HUES64 (cell line): ENCODE measurements around the gene ZNF618. TPM values are rescaled to one million over a fixed set of nuclear protein-coding genes. Genes with fewer than 3 reads are reported as not detected.

Experiments
- H3K27ac ChIP-seq: 2 replicates; pipeline ENCODE4 v1.7.0; 2013; ENCODE audit warnings: low read depth, low read length, inconsistent platforms
- H3K27me3 ChIP-seq: 2 replicates; pipeline ENCODE4 v1.6.1; 2013; ENCODE audit warnings: mild to moderate bottlenecking, low read length; ENCODE audit not compliant: insufficient read depth
- H3K36me3 ChIP-seq: 2 replicates; pipeline ENCODE4 v1.6.1; 2013; ENCODE audit warnings: mild to moderate bottlenecking, low read length; ENCODE audit not compliant: insufficient read depth
- H3K4me1 ChIP-seq: 2 replicates; pipeline ENCODE4 v1.6.1; 2013; ENCODE audit warnings: mild to moderate bottlenecking, low read length, moderate library complexity; ENCODE audit not compliant: insufficient read depth
- H3K4me3 ChIP-seq: 2 replicates; pipeline ENCODE4 v1.5.1; 2013; ENCODE audit warnings: mild to moderate bottlenecking, low read length, moderate library complexity
- H3K9ac ChIP-seq: 2 replicates; pipeline ENCODE4 v1.6.1; 2013; ENCODE audit warnings: mild to moderate bottlenecking, low read depth, low read length
- H3K9me3 ChIP-seq: 2 replicates; pipeline ENCODE4 v1.6.1; 2013; ENCODE audit warnings: low read depth, low read length; ENCODE audit not compliant: insufficient read depth
- WGBS: fragments of 150-250, 120-280 bp; methylation state at CpG from one replicate; pipeline ENCODE4 v1.1.7; 2013; ENCODE audit warnings: missing lambda C conversion rate; 5-methylcytosine and 5-hydroxymethylcytosine counted together
- polyA plus RNA-seq, 2 experiments: library from polyadenylated mRNA; stranded (reverse); fragments of 50-300 nt; gene quantifications; one replicate each; pipeline ENCODE4 v1.2.3, GENCODE V29; 2013

The ZNF618 gene
- 16.2 TPM for polyA plus RNA-seq (2013, experiment 1 of 2)
- 19.5 TPM for polyA plus RNA-seq (2013, experiment 2 of 2)

GRCh38 chr9:113876151-113876992 lies at the start of gene ZNF618:
ZNF618 (plus strand) TSS chr9:113876309; CDS start chr9:113876381, 72 bp downstream.
- peaks cover 6% of the 10 kb centered on the region for H3K27me3 ChIP-seq
- peaks cover 19% of the 10 kb centered on the region for H3K4me1 ChIP-seq
- peak within 1 kb of the TSS; percentile 87 for H3K9ac ChIP-seq
- WGBS: under 1% methylated on average over 76 of the region's 84 CpGs
- H3K4me3 ChIP-seq: peak within 1 kb of the TSS; percentile 78
- H3K36me3 ChIP-seq: no peaks in the 10 kb centered on the region
- H3K9me3 ChIP-seq: no peaks in the 10 kb centered on the region
- H3K27ac ChIP-seq: peak within 1 kb of the TSS; percentile 81

- no peaks in the 10 kb centered on the region for H3K36me3 ChIP-seq
- H3K4me1 ChIP-seq: no peaks in the 10 kb centered on the region
- WGBS: 100% methylated on average over 1 of the region's 1 CpG
- H3K27ac ChIP-seq: no peak overlapping the region
- no peak overlapping the region for H3K9ac ChIP-seq
- H3K27me3 ChIP-seq: no peaks in the 10 kb centered on the region
- H3K4me3 ChIP-seq: no peak overlapping the region
- peaks cover 26% of the 10 kb centered on the region for H3K9me3 ChIP-seq
Observed at GRCh38 chr9:113828221-113828620, 47.9 kb upstream of the ZNF618 start.

GRCh38 chr9:113837334-113837733 lies 38.8 kb upstream of the ZNF618 start:
- H3K27ac ChIP-seq: no peak overlapping the region
- H3K27me3 ChIP-seq: no peaks in the 10 kb centered on the region
- no peaks in the 10 kb centered on the region for H3K36me3 ChIP-seq
- peaks cover 13% of the 10 kb centered on the region for H3K9me3 ChIP-seq
- H3K4me3 ChIP-seq: no peak overlapping the region
- H3K9ac ChIP-seq: no peak overlapping the region
- no peaks in the 10 kb centered on the region for H3K4me1 ChIP-seq
- WGBS: 90% methylated on average over 3 of the region's 3 CpGs

GRCh38 chr9:113842086-113842485 lies 34.0 kb upstream of the ZNF618 start:
- Histone ChIP-seq H3K4me1 (no peaks in the 10 kb centered on the region), H3K9me3 (0 out of 2 replicates have a peak, but pooled peaks cover 2% of the 10 kb centered on the region), H3K36me3 (no peaks in the 10 kb centered on the region), H3K4me3 (no peak overlapping the region), H3K9ac (no peak overlapping the region), H3K27ac (no peak overlapping the region), H3K27me3 (no peaks in the 10 kb centered on the region)
- WGBS: no CpG with 5 or more reads among the region's 3 CpGs

- Histone ChIP-seq H3K27ac (no peak overlapping the region), H3K9ac (no peak overlapping the region), H3K36me3 (no peaks in the 10 kb centered on the region), H3K27me3 (no peaks in the 10 kb centered on the region), H3K9me3 (0 out of 2 replicates have a peak, but pooled peaks cover 2% of the 10 kb centered on the region), H3K4me1 (no peaks in the 10 kb centered on the region), H3K4me3 (no peak overlapping the region)
- 86% methylated on average over 1 of the region's 1 CpG for WGBS
Observed at GRCh38 chr9:113844466-113844865, 31.6 kb upstream of the ZNF618 start.

- H3K9ac ChIP-seq: no peak overlapping the region
- 97% methylated on average over 25 of the region's 25 CpGs for WGBS
- no peak overlapping the region for H3K27ac ChIP-seq
- no peaks in the 10 kb centered on the region for H3K4me1 ChIP-seq
- no peaks in the 10 kb centered on the region for H3K36me3 ChIP-seq
- H3K4me3 ChIP-seq: no peak overlapping the region
- H3K9me3 ChIP-seq: no peaks in the 10 kb centered on the region
- H3K27me3 ChIP-seq: no peaks in the 10 kb centered on the region
Observed at GRCh38 chr9:113851359-113851758, 24.8 kb upstream of the ZNF618 start.

GRCh38 chr9:113851873-113852272 lies 24.2 kb upstream of the ZNF618 start:
- H3K4me3 ChIP-seq: no peak overlapping the region

GRCh38 chr9:113853333-113853732 lies 22.8 kb upstream of the ZNF618 start:
- Histone ChIP-seq H3K36me3 (no peaks in the 10 kb centered on the region), H3K9me3 (no peaks in the 10 kb centered on the region), H3K4me1 (peaks cover 7% of the 10 kb centered on the region), H3K27ac (no peak overlapping the region), H3K27me3 (no peaks in the 10 kb centered on the region), H3K9ac (no peak overlapping the region), H3K4me3 (no peak overlapping the region)
- 95% methylated on average over 1 of the region's 2 CpGs for WGBS

More at GRCh38 chr9:113851873-113852272, 24.2 kb upstream of the ZNF618 start:
- Histone ChIP-seq H3K27ac (no peak overlapping the region), H3K27me3 (no peaks in the 10 kb centered on the region), H3K4me1 (no peaks in the 10 kb centered on the region), H3K9ac (no peak overlapping the region), H3K9me3 (no peaks in the 10 kb centered on the region), H3K36me3 (no peaks in the 10 kb centered on the region)
- 100% methylated on average over 1 of the region's 1 CpG for WGBS

GRCh38 chr9:113854310-113854709 lies 21.8 kb upstream of the ZNF618 start:
- H3K36me3 ChIP-seq: no peaks in the 10 kb centered on the region
- H3K9me3 ChIP-seq: no peaks in the 10 kb centered on the region
- H3K4me1 ChIP-seq: peaks cover 14% of the 10 kb centered on the region
- no peak overlapping the region for H3K27ac ChIP-seq
- no peak overlapping the region for H3K4me3 ChIP-seq
- H3K27me3 ChIP-seq: no peaks in the 10 kb centered on the region
- WGBS: 88% methylated on average over 2 of the region's 2 CpGs
- H3K9ac ChIP-seq: no peak overlapping the region

- Histone ChIP-seq H3K27me3 (no peaks in the 10 kb centered on the region), H3K4me3 (no peak overlapping the region), H3K9me3 (no peaks in the 10 kb centered on the region), H3K9ac (no peak overlapping the region), H3K36me3 (no peaks in the 10 kb centered on the region), H3K4me1 (peaks cover 14% of the 10 kb centered on the region), H3K27ac (no peak overlapping the region)
- 23% methylated on average over 4 of the region's 4 CpGs for WGBS
Observed at GRCh38 chr9:113857875-113858274, 18.2 kb upstream of the ZNF618 start.

- Histone ChIP-seq H3K9me3 (no peaks in the 10 kb centered on the region), H3K27me3 (no peaks in the 10 kb centered on the region), H3K4me1 (peaks cover 14% of the 10 kb centered on the region), H3K9ac (no peak overlapping the region), H3K4me3 (no peak overlapping the region), H3K36me3 (no peaks in the 10 kb centered on the region), H3K27ac (no peak overlapping the region)
- 67% methylated on average over 1 of the region's 1 CpG for WGBS
Observed at GRCh38 chr9:113858282-113858681, 17.8 kb upstream of the ZNF618 start.
